RPMI7951 (cell line): Measurements from ENCODE around the gene GNMT. TPM values are rescaled to one million over a fixed set of nuclear protein-coding genes. Genes with fewer than 3 reads are reported as not detected.
A peak's percentile ranks its signal among the peaks of the same experiment; 100 is the strongest.
"Not testable (repeated sequence)": the region's sequence is repeated elsewhere in the genome, so short reads cannot be mapped to it uniquely, and the experiment has no call there.

Experiments
- DNase-seq: peaks from one replicate; pipeline ENCODE4 v3.0.0-alpha.2; 2012; ENCODE audit warnings: low read depth
- total RNA-seq: library from RNA; depleted of rRNA; stranded (reverse); fragments of >200 nt; shearing (Covaris generic); gene quantifications from 2 replicates; pipeline ENCODE4 v1.2.3, GENCODE V29; 2014

The GNMT gene
- total RNA-seq, 1 experiment from 2014 or later = 0.12 TPM

DNA sequence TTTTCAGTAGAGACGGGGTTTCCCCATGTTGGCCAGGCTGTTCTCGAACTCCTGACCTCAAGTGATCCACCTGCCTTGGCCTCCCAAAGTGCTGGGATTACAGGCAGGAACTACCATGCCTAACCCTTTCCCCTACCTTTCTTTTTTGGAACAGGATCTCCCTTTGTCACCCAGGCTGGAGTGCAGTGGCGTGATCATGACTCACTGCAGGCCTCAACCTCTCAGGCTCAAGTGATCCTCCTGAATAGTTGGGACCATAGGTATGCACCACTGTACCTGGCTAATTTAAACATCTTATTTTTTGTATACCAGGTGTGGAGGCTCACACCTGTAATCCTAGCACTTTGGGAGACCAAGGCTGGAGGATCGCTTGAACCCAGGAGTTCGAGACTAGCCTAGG lies 19.2 kb upstream of the GNMT start:
- DNase-seq = not testable (repeated sequence)

DNA sequence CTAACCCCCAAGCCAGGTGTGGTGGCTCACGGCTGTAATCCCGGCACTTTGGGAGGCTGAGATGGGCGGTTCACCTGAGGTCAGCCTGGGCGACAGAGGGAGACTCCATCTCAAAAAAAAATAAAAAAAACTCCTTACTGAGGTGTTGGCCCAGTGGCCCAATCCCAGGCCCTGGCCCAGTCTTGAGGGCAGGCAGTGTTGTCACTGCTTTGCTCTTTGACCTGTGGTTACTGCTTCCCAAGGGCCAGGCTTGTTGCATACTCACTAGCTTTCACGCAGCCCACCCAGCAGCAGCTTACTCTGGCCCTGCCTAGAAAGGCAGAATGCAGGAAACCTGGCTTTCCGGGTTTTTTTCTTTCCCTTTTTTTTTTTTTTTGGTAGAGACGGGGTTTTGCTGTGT lies 18.1 kb upstream of the GNMT start:
- no peak for DNase-seq

DNA sequence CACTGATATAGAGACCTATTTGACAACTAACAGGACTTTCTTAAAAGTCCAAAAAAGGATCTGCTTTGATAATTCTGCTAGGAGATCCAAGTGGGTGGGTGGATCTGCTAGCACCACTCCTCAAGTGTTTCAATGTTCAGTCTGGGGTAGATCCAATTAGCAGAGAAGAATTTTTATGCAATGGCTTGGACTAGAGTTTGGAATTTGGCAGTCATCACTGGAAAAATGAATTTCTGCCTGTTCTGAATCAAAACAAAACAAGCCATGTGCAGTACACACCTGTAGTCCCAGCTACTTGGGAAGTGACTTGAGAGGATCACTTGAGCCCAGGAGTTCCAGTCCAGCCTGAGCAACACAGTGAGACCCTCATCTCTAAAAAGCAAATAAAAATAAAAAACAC lies 12.6 kb upstream of the GNMT start:
- DNase-seq = no peak

DNA sequence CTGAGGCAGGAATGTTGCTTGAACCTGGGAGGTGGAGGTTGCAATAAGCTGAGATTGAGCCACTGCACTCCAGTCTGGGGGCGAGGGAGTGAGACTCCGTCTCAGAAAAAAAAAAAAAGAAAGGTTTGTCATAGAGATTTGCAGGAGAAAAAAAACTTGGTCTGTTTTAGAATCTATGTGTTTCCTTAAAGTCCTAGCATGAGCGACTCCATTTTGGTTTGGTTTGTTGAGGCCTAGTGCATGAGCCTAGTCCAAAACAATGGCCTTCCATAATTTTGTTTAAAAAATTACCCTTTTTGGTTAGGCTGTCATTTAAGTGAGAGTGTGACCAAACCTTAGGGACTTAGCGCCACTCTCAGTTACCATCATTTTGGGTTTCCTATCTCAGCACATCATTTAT lies 8.2 kb upstream of the GNMT start:
- DNase-seq = no peak

DNA sequence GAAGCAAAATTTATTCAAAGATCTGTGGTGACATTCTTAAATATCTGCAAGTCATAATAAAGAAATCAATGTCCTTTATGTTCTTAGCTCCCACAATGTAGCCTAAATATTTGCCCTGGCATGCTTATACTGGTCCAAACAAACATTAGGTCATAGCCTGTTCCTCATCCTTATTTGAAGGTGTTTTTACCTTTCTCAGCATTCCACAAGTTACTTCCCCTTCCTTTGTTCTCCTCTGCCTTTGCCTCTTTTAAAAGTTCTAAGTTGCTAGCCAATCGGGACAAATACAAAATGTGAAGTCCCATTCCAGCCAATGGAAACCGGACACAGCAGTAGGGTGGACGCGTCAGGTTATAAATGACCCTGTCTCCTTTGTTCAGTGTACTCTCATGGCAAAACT lies 6.1 kb upstream of the GNMT start:
- DNase-seq = not testable (repeated sequence)

DNA sequence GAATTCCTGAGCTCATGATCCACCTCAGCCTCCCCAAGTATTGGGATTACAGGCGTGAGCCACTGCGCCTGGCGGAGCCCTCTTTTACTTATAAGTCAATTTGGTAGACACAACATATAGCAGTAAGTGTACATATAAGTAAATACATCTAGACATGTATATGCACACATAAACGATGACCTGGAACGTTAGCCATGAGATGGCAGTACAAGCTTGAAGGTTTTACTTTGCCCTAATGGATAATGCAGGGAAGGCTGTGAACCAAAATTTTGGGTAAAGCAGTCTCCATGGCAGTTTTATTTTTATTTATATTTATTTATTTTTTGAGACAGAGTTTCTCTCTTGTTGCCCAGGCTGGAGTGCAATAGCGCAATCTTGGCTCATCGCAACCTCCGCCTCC lies 2.4 kb upstream of the GNMT start:
- no peak for DNase-seq

DNA sequence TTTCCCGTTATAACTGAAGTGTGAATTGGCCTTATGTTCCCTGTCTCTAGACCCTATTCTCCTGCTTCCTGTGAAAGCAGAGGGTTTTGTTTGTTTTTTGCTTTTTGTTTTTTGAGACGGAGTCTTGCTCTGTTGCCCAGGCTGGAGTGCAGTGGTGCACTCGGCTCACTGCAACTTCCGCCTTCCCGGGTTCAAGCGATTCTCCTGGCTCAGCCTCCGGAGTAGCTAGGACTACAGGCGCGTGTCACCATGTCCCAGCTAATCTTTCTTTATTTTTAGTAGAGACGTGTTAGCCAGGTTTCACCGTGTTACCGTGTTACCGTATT lies 674 bp upstream of the GNMT start:
- DNase-seq = no peak

DNA sequence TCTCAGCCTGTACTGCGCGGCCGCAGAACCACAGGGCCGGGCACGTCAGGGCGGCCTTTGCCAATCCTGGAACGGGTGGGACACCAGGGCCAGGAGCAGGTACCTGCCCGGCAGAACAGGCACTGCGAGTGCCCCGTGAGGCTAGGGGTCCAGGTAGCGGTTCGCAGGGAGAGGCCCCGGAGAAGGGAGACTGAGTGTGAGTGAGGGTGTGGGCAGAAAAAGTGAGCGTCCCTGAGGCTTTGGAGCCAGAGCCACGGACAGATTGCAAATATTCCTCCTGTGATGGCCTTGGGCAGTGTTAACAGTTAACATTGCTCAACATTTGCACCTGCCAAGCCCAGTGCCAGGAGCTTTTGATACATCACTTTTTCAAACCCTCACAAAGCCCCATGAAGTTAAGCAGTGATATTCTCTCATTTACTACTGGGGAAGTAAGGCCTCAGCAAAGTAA lies 491 bp downstream of the GNMT start:
- no peak for DNase-seq

DNA sequence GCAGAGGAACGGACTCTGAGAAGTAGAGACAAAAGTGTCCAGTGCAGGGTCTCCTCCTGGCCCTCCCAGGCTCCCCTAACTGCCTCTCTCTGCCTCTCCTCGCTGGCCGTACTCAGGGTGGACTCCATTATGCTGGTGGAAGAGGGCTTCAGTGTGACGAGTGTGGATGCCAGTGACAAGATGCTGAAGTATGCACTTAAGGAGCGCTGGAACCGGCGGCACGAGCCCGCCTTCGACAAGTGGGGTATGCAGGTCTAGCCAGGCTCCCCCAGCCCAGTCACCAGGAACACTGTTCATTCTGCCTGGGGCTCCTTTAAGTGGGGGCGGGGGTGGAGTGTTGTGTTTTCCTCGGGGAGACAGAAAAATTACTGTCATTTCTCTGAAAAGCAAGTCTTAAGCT lies 1.5 kb downstream of the GNMT start:
- no peak for DNase-seq

DNA sequence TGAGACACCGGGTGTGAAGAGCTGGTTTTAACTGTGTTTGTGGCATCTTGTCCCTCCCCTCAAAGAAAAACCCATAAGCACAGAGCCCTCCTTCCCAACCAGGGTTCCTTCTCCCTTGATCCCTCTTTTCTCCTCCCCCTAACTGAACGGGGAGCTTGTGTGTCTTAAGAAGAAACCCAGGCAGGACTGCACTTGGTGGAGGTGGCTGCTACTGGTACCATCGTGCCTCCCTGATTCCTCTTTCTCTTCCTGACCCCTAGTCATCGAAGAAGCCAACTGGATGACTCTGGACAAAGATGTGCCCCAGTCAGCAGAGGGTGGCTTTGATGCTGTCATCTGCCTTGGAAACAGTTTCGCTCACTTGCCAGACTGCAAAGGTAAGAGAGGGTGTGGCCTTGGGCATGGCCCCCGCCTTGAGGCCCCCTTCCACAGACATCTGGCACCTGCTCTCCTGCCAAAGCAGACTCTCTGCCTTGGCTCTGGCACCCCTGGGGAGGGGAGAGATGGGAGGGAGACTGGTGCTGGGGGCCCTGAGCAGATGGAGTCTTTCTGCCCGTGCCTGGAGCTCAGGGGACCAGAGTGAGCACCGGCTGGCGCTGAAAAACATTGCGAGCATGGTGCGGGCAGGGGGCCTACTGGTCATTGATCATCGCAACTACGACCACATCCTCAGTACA lies 2.1 kb downstream of the GNMT start:
- no peak for DNase-seq

DNA sequence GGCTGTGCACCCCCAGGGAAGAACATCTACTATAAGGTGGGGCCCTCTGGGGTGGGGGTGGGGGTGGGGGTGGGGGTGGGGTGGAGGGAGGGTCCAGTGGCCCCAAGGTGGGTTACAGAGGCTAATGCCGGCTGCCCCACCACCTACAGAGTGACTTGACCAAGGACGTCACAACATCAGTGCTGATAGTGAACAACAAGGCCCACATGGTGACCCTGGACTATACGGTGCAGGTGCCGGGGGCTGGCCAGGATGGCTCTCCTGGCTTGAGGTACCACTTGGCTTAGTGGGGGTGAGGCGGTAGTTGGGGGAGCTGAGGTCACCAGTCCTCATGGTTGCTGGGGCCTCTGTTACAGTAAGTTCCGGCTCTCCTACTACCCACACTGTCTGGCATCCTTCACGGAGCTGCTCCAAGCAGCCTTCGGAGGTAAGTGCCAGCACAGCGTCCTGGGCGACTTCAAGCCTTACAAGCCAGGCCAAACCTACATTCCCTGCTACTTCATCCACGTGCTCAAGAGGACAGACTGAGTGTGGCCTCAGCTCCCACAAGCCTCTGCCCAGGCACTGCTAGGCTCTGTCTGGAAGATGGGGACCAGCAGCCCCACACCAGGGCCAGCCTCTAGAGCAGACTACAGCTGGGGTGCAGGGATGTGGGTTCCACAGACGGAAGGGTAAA lies 2.8 kb downstream of the GNMT start:
- DNase-seq = no peak

DNA sequence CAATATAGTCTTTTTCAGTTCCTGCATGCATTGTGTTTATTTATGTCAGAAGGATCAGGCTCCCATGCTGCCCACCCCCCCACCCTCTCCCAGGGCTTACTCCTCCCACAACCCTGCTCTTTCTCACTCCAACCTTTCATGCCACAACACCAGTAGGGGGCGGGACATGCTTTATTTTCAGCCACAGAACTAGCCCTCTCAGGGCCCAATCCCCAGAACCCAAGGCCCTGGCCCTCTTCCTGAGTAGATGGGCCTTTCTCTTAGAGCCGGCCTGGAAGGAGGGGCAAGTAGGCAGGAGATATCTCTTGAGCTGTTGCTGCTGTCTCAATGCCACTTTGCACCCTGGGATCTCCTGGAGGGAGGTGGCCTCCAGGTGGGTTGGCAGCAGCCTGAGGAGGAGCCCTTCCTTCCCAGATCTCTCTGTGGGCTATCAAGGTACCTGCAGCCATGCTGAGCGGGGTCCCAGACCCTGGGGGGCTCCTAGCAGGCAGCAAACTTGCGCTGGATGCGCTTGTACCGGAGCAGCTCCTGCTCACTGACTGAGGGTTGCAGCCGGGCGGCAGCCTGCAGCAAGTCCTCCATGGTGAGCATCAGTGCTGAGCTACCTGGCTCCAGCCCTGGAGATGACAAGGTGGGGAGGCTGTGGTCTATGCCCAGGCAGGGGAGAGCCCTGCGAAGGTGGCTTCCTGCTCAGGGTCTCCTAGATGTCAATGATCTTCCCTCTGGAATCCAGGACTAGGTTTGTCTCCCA lies 3.5 kb downstream of the GNMT start:
- DNase-seq = peak; percentile 36

DNA sequence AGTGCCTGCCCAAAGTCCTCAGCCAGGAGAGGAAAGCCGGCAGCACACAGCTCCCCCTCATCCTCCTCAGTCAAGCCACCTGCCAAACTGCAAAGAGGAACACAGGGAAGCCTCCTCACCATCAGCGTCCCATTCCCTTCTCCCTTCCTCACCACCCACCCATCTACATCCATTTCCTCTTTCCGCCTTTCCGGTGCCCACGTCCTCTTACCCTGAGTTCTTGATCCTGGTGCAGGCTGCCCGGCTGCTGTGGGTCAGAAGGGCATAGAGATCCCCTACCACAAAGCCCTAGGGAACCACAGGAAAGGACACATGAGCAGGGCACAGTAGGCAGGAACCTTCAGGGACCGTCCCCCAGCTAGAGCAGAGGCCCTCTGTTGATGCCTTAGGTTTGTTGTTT lies 6.0 kb downstream of the GNMT start:
- no peak for DNase-seq

DNA sequence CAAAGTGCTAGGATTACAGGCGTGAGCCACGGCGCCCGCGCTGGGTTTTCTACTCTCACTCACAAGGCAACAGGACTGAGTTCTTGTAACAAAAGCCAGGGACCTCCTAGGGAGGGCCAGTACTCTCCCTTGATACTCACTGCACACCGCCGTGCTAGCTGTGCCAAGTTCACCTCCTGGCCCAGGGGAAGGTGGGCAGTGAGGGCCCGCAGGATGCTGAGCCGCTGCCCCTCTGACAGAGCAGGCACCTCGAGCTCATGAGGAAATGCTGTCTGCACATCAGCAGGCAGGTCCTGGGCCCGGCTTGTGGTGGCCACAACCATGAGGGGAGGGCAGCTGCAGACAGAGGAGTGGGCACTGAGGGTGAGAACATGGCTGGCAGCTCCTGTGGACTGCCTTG lies 6.7 kb downstream of the GNMT start:
- no peak for DNase-seq

DNA sequence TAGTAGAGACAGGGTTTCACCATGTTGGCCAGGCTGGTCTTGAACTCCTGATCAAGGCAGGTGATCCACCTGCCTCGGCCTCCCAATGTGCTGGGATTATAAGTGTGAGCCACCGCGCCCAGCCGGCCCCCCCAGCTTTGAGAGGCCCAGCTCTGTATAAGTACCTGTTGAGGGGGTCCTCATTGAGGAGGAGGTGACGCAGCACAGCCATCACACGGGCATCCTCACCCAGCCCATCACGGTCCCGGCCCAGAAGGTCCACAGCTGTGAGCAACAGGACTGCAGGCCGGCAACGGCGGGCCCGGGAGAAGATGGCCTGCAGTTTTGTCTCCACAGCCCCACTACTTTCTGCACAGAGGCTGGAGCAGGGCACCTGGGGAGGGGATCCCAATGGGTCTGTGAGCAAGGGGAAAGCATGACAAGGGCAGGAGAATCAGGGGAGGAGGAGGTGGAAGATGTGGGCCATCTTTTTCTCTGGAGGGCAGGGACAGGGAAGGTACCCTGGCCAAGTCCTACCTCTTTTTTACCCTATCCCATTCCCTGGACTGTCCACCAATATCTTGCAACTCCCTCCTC lies 7.7 kb downstream of the GNMT start:
- no peak for DNase-seq

DNA sequence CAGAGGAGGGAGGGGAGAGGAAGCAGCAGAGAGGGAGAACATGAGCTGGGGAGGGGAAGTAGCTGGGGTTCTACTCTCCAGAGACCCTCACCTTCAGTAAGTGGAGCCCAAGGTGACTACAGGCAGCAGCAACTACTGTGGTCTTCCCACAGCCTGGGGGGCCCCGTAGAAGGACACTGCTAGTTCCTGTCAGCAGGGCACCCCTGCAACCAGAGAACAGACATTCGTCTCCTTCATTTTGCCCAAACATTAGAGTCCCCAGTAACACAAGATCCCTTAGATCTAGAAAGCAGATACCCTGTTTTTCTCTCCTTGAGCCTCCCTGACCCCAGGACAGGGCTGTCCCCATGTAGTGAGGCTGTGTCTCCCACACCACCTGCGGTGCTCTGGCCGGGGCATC lies 8.2 kb downstream of the GNMT start:
- DNase-seq = no peak

DNA sequence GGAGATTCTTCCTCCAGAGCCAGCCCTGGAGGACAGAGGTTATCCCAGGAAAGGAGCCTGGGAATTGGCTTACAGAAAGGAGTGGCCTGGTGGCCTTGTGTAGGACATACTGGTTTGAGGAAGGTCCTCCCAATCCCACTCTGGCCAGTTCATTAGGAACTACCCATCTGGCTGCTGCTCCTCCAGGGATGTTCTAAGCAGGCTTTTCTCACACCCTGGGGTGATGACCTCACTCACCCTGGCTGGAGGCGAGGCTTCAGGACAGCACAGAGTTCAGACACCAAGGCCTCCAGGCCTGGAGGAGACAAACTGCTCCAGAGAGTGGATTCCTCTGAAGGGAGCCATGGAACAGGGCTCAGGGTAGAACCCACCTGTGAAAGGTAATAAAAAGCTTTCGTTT lies 8.9 kb downstream of the GNMT start:
- no peak for DNase-seq

DNA sequence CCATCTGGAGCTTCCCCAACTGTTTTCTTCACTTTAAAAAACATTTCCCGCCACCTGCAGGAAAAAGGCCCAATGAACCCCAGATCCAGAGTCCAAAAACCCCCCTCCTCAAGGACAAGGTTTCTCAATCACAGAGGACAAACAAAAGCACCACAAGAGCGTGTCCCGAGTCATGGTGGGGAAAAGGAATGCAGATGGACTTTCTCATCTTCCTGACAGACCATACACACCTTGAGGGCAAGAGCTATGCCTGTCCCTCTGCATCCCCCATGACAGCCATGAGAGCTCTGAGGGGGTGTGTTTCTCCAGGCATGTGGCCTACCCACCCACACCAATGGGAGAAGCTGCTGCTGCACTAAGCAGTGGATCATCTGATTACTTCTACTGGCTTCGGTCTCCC lies 9.4 kb downstream of the GNMT start:
- DNase-seq = no peak

DNA sequence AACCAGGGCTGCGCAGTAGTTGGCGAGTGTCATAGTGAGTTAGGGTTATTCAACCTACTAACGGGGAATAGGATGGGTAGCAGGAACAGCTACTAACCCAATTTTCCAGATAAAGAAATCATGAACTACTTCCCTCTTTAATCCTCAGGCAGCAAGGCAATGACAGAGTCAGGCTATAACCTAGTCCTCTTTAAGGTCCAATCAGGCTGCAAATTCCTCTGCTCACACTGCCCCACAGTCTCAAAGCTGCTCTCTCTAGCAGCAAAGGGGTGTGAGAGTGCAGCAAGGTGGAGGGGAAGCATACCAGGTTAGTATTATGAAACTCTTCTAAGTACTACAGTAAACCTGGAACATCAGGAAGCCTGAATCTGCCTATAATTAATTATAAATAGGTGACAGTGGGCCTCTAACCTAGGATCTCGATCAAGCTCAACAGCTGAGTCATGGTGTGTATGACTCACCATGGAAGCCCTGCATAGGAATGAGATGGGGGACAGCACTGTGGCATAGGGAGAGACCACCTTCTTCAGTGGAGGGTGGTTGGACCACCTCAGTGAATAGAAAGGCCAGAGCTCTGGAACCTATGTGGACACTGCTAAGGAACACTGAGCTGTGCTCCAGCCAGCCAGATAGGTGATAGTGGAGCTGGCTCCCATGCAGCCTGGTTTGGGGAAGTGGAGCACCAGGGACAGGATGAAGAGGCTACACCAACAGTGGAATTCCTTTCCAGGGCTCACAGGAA lies 10.5 kb downstream of the GNMT start:
- peak; percentile 47 for DNase-seq

DNA sequence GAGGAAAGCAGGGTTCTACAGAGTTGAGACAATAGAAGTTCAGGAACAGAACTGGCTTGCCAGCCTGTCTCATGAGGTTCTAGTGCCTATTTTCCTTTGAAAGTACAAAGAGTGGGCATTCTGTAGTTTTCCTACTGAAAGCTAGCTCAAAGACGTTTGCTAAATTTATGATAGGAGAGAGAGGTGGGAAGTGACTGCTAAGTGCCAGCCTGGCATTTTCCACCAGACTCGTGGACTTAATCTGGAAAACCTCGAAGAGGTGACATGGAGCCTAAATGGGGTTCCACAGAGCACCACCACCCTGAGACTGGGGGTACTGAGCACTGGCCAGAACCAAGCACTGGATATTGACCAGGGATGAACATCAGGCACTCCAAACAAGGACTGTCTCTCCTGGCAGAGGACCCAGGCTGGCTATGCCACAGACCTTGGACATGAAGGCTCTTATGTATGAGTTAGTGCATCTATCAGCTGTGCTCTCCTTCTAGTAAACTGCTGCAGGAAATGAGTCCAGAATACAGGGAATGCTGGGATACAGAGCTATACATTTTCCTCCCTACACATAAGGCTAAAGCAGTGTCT lies 11.3 kb downstream of the GNMT start:
- no peak for DNase-seq

DNA sequence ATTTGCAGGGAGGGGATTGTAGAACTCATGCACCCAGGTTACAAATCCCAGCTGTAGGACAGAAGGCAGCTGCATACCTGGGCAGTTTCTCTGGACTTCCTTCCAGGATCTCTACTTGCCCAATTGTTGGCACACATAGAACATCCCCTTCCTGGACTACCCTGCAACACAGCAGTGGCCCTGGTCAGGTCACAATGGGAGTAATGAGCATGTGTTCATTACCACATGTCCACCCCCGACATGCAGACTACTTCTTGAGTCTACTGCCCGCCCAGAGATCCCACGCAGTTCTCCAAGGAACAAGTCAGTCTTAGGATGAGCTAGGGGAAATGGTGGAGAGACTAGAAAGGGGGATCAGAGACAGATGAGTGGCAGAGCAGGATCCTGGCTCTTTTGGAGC lies 13.4 kb downstream of the GNMT start:
- DNase-seq = no peak
